Psoas muscle (tissue), 8 donors: Measurements from ENCODE around the gene MRPS9. TPM values are rescaled to one million over a fixed set of nuclear protein-coding genes. Genes with fewer than 3 reads are reported as not detected.

Experiments
- ATAC-seq, 4 donors: fragments of 200-7000 bp; cut with Tn5 transposase; one replicate each; pipeline ENCODE4 v1.9.1; 2020; ENCODE audit warnings: moderate library complexity in 3 of 4, mild to moderate bottlenecking in 2 of 4
- DNase-seq, 2 donors: peaks; one replicate each; pipeline ENCODE4 v3.0.0-alpha.2; 2020
- H3K27ac ChIP-seq: fragments of 200-600 bp; one replicate; pipeline ENCODE4 v1.8.0; 2022
- H3K27me3 ChIP-seq, 3 donors: fragments of 200-600 bp in 1 of 3; one replicate each; pipeline versions ENCODE4 v1.6.1 to v1.8.0; 2013 to 2022; ENCODE audit warnings: low read length in 2 of 3, mild to moderate bottlenecking in 2 of 3, moderate library complexity in 1 of 3; ENCODE audit not compliant: insufficient read depth in 3 of 3
- H3K36me3 ChIP-seq, 2 donors: fragments of 200-600 bp in 1 of 2; one replicate each; pipeline versions ENCODE4 v1.6.1 to v1.8.0; 2013 to 2022; ENCODE audit warnings: low read depth in 1 of 2, mild to moderate bottlenecking in 1 of 2, moderate library complexity in 1 of 2; ENCODE audit not compliant: insufficient read depth in 1 of 2
- H3K4me1 ChIP-seq: fragments of 200-600 bp; one replicate; pipeline ENCODE4 v1.8.0; 2022
- H3K4me3 ChIP-seq: fragments of 200-600 bp; one replicate; pipeline ENCODE4 v1.8.0; 2022; ENCODE audit warnings: mild to moderate bottlenecking
- H3K9me3 ChIP-seq: fragments of 200-600 bp; one replicate; pipeline ENCODE4 v1.8.0; 2022
- CTCF ChIP-seq: fragments of 200-600 bp; IDR thresholded peaks from one replicate; pipeline ENCODE4 v1.8.0; 2022; ENCODE audit warnings: antibody characterized with exemption
- WGBS, 3 donors: extraction: QIAGEN DNeasy Blood & Tissue Kit; methylation state at CpG; one replicate each; pipeline versions ENCODE4 v1.1.6 to v1.1.7; 2013; 5-methylcytosine and 5-hydroxymethylcytosine counted together
- intact Hi-C, 2 donors: fragments of 100-400 bp; cut with DNase I; formaldehyde crosslinking; loops; one replicate each; pipeline versions ENCODE4 v1.11.0 to v1.14.2; 2022
- polyA plus RNA-seq, 3 donors: library from polyadenylated mRNA; stranded (reverse); fragments of 200-250 nt; gene quantifications; one replicate each; pipeline ENCODE4 v1.2.3, GENCODE V29; 2013
- total RNA-seq, 4 donors: library from RNA; stranded (reverse); fragmentation: NEBNext Ultra II Directional in 2 of 4; extraction: Animal tissue kit (Norgen Biotek cat#: 25700) in 2 of 4; gene quantifications; one replicate each; pipeline versions ENCODE4 v1.2.1 to v1.2.4, GENCODE V29; 2021 to 2023
- donor health status: healthy with polysubstance abuse.
- donor health status: DM: no; HTN: no; CAD: no; lungs with moderate emphysema.
- donor health status: Bipolar disorder and iron deficiency.
- donor health status: healthy.
- donor health status: DM: yes; HTN: yes; CAD: no.
- donor health status: DM: no; HTN: no; CAD: no.
- donor health status: DM: no; HTN: no; CAD: no.
- donor health status: DM: yes; HTN: yes; CAD: no.

The MRPS9 gene
- total and polyA plus RNA-seq, 7 donors: 41.3 to 62.4 (median 49.8) TPM

- DNase-seq: no peak
- Histone ChIP-seq H3K27ac (no peak overlapping the region), H3K4me3 (no peak overlapping the region), H3K9me3 (no peaks in the 10 kb centered on the region), H3K36me3 (peaks cover 0 to 56% of the 10 kb centered on the region in 2 donors), H3K4me1 (no peaks in the 10 kb centered on the region), H3K27me3 (no peaks in the 10 kb centered on the region)
- TF ChIP-seq CTCF: no peak
- 88 to 90% (median 89%) methylated on average over 5 of the region's 5 CpGs for WGBS, 3 donors
- intact Hi-C loops: no loop called here
- no peak for ATAC-seq
Measured at GRCh38 chr2:105092797-105093196, 54.9 kb downstream of the MRPS9 start.

- Histone ChIP-seq H3K4me1 (peaks cover 13% of the 10 kb centered on the region), H3K4me3 (no peak overlapping the region), H3K27me3 (no peaks in the 10 kb centered on the region), H3K36me3 (peaks cover 0 to 51% of the 10 kb centered on the region in 2 donors), H3K9me3 (no peaks in the 10 kb centered on the region), H3K27ac (peak overlapping the region; percentile 72)
- intact Hi-C loops: no loop called here
- 95 to 97% (median 96%) methylated on average over 1 of the region's 1 CpG for WGBS, 3 donors
- ATAC-seq: no peak
- no peak for DNase-seq
- TF ChIP-seq CTCF: no peak
Measured at GRCh38 chr2:105099153-105099552, 61.3 kb downstream of the MRPS9 start.

GRCh38 chr2:105100046-105100840, 62.4 kb downstream of the MRPS9 start:
- ATAC-seq (peak in 3 of 4 donors; percentile 39 to 65 (median 42)), DNase-seq (no peak)
- Histone ChIP-seq H3K36me3 (peaks cover 0 to 47% of the 10 kb centered on the region in 2 donors), H3K9me3 (no peaks in the 10 kb centered on the region), H3K4me3 (peak overlapping the region; percentile 1), H3K27me3 (no peaks in the 10 kb centered on the region), H3K4me1 (peaks cover 16% of the 10 kb centered on the region), H3K27ac (peak overlapping the region; percentile 72)
- WGBS, 3 donors: 46 to 75% (median 51%) methylated on average over 9 of the region's 9 CpGs
- intact Hi-C loops: no loop called here
- no peak for TF ChIP-seq CTCF

GRCh38 chr2:105102001-105102400, 64.1 kb downstream of the MRPS9 start:
- H3K27me3 ChIP-seq: no peaks in the 10 kb centered on the region
- 68 to 90% (median 83%) methylated on average over 12 of the region's 12 CpGs for WGBS, 3 donors
- H3K4me3 ChIP-seq: no peak overlapping the region
- H3K36me3 ChIP-seq: peaks cover 0 to 41% of the 10 kb centered on the region in 2 donors
- H3K9me3 ChIP-seq: no peaks in the 10 kb centered on the region
- ATAC-seq (no peak), DNase-seq (no peak)
- H3K4me1 ChIP-seq: peaks cover 16% of the 10 kb centered on the region
- no peak for TF ChIP-seq CTCF
- peak overlapping the region; percentile 42 for H3K27ac ChIP-seq
- intact Hi-C loops: no loop called here
